GM12878 (cell line): ENCODE data around the gene SERTAD2. TPM values are rescaled to one million over a fixed set of nuclear protein-coding genes. Genes with fewer than 3 reads are reported as not detected.

ENCODE experiments used
- ATAC-seq: fragments of 200-7000 bp; cut with Tn5 transposase; 3 replicates; pipeline ENCODE4 v1.9.1; 2020; ENCODE audit warnings: mild to moderate bottlenecking, moderate library complexity
- BruUV-seq: library from RNA; stranded (reverse); fragments of 400-500 nt; replicated peaks from 2 replicates; lab custom pipeline; 2021; lab: Mats Ljungman, UMichigan
- CTCF ChIA-PET: fragments of 300-600 bp; sonication (Branson Sonifier 250); formaldehyde crosslinking; extraction: SDS; loops from one replicate; lab custom pipeline; 2021; ENCODE audit warnings: inconsistent platforms; lab: Yijun Ruan, JAX
- POLR2A ChIA-PET: fragments of 350-600 bp; formaldehyde crosslinking; extraction: SDS; loops from one replicate; lab custom pipeline; 2021; ENCODE audit warnings: inconsistent platforms; lab: Charles Lee
- RAD21 ChIA-PET: fragments of 300-600 bp; sonication (Branson Sonifier 250); formaldehyde crosslinking; loops from one replicate; lab custom pipeline; 2023; ENCODE audit warnings: antibody characterized with exemption; ENCODE audit not compliant: unreplicated experiment; lab: Charles Lee
- SMC1A ChIA-PET: fragments of 300-600 bp; sonication (Branson Sonifier 250); formaldehyde crosslinking; loops from one replicate; lab custom pipeline; 2023; ENCODE audit not compliant: unreplicated experiment, uncharacterized antibody; lab: Charles Lee
- DNase-seq: peaks from one replicate; pipeline ENCODE4 v3.0.0-alpha.2; 2011; ENCODE audit warnings: low read depth, low spot score
- FAIRE-seq: peaks from 3 replicates; lab custom pipeline; 2011; peaks lifted over from hg19 to GRCh38; lab: Jason Lieb, UNC
- H2AFZ ChIP-seq: 2 replicates; pipeline ENCODE4 v1.6.0; 2011; ENCODE audit warnings: low read depth, low read length, control low read depth; ENCODE audit not compliant: control insufficient read depth
- H3K27ac ChIP-seq: 2 replicates; pipeline ENCODE4 v1.5.1; 2011; ENCODE audit warnings: control low read depth; ENCODE audit not compliant: control insufficient read depth, insufficient read depth
- H3K27me3 ChIP-seq, 2 experiments: replicated peaks in 1 of 2; 2 replicates each; pipeline versions ENCODE4 v1.6.0 to v1.6.1; 2011; ENCODE audit warnings: low read length in 1 of 2; ENCODE audit not compliant: control insufficient read depth in 2 of 2, insufficient read depth in 2 of 2
- H3K36me3 ChIP-seq, 2 experiments: 2 replicates each; pipeline ENCODE4 v1.5.1; 2011; ENCODE audit warnings: low read length in 1 of 2; ENCODE audit not compliant: control insufficient read depth in 2 of 2, insufficient read depth in 2 of 2
- H3K4me1 ChIP-seq: 2 replicates; pipeline ENCODE4 v1.6.1; 2011; ENCODE audit warnings: mild to moderate bottlenecking, low read length, moderate library complexity, mixed read lengths; ENCODE audit not compliant: control insufficient read depth, insufficient read depth
- H3K4me2 ChIP-seq: 2 replicates; pipeline ENCODE4 v1.6.0; 2011; ENCODE audit warnings: control low read depth; ENCODE audit not compliant: control insufficient read depth, insufficient read depth
- H3K4me3 ChIP-seq: fragments of 200-600 bp; sonication (generic); 2 replicates; pipeline ENCODE4 v1.5.1; 2016
- H3K79me2 ChIP-seq: 2 replicates; pipeline ENCODE4 v1.6.0; 2011; ENCODE audit warnings: low read length; ENCODE audit not compliant: control insufficient read depth, insufficient read depth
- H3K9ac ChIP-seq: 2 replicates; pipeline ENCODE4 v1.8.0; 2011; ENCODE audit warnings: low read length, control low read depth, mixed read lengths; ENCODE audit not compliant: control insufficient read depth, insufficient read depth
- H3K9me3 ChIP-seq: replicated peaks from 3 replicates; pipeline ENCODE4 v1.5.1; 2011; ENCODE audit warnings: mild to moderate bottlenecking, low read length; ENCODE audit not compliant: control insufficient read depth, insufficient read depth
- H4K20me1 ChIP-seq: 2 replicates; pipeline ENCODE4 v1.6.0; 2011; ENCODE audit not compliant: control insufficient read depth, insufficient read depth
- TBL1XR1 ChIP-seq: IDR thresholded peaks from 2 replicates; pipeline ENCODE4 v1.6.1; 2012; ENCODE audit warnings: low read depth, low read length, improper control_type of control experiment
- WGBS: methylation state at CpG from one replicate; pipeline ENCODE4 v1.1.6; 2016; ENCODE audit warnings: low lambda C conversion rate; ENCODE audit not compliant: insufficient replicate concordance, insufficient coverage; ENCODE audit errors: missing lambda C conversion rate; 5-methylcytosine and 5-hydroxymethylcytosine counted together
- in situ Hi-C: fragments of 300-500 bp; cut with MboI; formaldehyde crosslinking; loops from 9 replicates; pipeline ENCODE4 v1.14.3; 2018; ENCODE audit warnings: mixed read lengths
- intact Hi-C: fragments of 100-400 bp; cut with micrococcal nuclease; formaldehyde crosslinking; loops from one replicate; pipeline ENCODE4 v1.14.2; 2022; ENCODE audit not compliant: unreplicated experiment
- polyA plus RNA-seq, 11 experiments: library from polyadenylated mRNA; depleted of rRNA in 4 of 11; unstranded in 6 of 11; stranded (reverse) in 5 of 11; fragments of >200 nt; fragmentation: Nextera tagmentation in 4 of 11; fragmentation: Illumina TruSeq in 1 of 11; extraction: Ambion mirVana in 4 of 11; extraction: Trizol in 1 of 11; gene quantifications; 1 replicate in 1 of 11; 2 replicates in 10 of 11; pipeline versions ENCODE4 v1.2.1 to v1.2.3, GENCODE V29; 2011 to 2016; ENCODE audit warnings: inconsistent platforms in 2 of 11, missing spikeins in 2 of 11, low read depth in 1 of 11
- total RNA-seq, 4 experiments: library from RNA; depleted of rRNA in 3 of 4; stranded (reverse); fragments of >200 nt in 3 of 4; fragmentation: Illumina TruSeq in 1 of 4; extraction: Trizol in 1 of 4; gene quantifications; 2 replicates each; pipeline versions ENCODE4 v1.2.1 to v1.2.3, GENCODE V29; 2013 to 2021
- TF ChIP-seq, protein P1 (sequence below): fragments of 450-650 bp; IDR thresholded peaks from 2 replicates; pipeline ENCODE4 v1.6.1; 2016; ENCODE audit warnings: mild to moderate bottlenecking, moderate library complexity, borderline replicate concordance

The SERTAD2 gene
- total and polyA plus RNA-seq, 10 of the 15 experiments (the other 5 are each of a cell fraction or from before 2014, with no cell fraction given) = 7.9 to 28.7 (median 20.1) TPM

DNA sequence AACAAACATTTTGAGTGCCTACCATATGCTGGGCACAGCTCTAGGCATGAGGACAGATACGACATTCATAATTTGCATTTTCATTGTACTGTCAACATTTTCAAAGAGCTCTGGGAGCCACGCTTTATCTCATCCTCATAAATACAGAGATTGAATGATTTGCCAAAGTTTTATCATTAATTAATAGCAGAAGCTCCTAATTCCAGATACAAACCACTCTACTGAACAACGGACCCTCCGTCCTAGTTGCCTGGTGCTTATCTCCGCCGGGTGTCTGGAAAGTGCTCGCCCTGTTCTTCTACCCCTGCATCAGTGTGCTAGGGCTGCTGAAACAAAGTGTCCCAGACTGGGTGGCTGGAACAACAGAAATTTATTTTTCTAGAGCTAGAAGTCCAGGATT is 23.8 kb downstream of the SERTAD2 start:
- 93% methylated on average over 7 of the region's 7 CpGs for WGBS
- FAIRE-seq = no peak
- H3K79me2 ChIP-seq = peaks cover 15% of the 10 kb centered on the region
- CTCF ChIA-PET = interaction anchor here (1.4 kb wide), 1 partner anchor 41 kb away, joined by 3 read pairs; no protein-coding TSS in a partner anchor
- no peak overlapping the region for H3K4me2 ChIP-seq
- RAD21 ChIA-PET = interaction anchor here (1.3 kb wide), 1 partner anchor 43 kb away, joined by 6 read pairs; no protein-coding TSS in a partner anchor
- H3K36me3 ChIP-seq = peaks cover 10 to 18% of the 10 kb centered on the region in 2 experiments
- no peaks in the 10 kb centered on the region for H4K20me1 ChIP-seq
- SMC1A ChIA-PET = interaction anchor here (0.7 to 2.4 kb wide), 3 partner anchors 12 to 23 kb away, joined by 3 to 13 read pairs (median 3); no protein-coding TSS in a partner anchor
- intact Hi-C loops = no loop called here
- no peak overlapping the region for H3K27ac ChIP-seq
- H3K27me3 ChIP-seq = no peaks in the 10 kb centered on the region
- TF ChIP-seq, protein P1, sequence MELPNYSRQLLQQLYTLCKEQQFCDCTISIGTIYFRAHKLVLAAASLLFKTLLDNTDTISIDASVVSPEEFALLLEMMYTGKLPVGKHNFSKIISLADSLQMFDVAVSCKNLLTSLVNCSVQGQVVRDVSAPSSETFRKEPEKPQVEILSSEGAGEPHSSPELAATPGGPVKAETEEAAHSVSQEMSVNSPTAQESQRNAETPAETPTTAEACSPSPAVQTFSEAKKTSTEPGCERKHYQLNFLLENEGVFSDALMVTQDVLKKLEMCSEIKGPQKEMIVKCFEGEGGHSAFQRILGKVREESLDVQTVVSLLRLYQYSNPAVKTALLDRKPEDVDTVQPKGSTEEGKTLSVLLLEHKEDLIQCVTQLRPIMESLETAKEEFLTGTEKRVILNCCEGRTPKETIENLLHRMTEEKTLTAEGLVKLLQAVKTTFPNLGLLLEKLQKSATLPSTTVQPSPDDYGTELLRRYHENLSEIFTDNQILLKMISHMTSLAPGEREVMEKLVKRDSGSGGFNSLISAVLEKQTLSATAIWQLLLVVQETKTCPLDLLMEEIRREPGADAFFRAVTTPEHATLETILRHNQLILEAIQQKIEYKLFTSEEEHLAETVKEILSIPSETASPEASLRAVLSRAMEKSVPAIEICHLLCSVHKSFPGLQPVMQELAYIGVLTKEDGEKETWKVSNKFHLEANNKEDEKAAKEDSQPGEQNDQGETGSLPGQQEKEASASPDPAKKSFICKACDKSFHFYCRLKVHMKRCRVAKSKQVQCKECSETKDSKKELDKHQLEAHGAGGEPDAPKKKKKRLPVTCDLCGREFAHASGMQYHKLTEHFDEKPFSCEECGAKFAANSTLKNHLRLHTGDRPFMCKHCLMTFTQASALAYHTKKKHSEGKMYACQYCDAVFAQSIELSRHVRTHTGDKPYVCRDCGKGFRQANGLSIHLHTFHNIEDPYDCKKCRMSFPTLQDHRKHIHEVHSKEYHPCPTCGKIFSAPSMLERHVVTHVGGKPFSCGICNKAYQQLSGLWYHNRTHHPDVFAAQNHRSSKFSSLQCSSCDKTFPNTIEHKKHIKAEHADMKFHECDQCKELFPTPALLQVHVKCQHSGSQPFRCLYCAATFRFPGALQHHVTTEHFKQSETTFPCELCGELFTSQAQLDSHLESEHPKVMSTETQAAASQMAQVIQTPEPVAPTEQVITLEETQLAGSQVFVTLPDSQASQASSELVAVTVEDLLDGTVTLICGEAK = no peak
- TF ChIP-seq TBL1XR1 = no peak
- no peak overlapping the region for H3K4me3 ChIP-seq
- H2AFZ ChIP-seq = no peak overlapping the region
- H3K4me1 ChIP-seq = peaks cover 8% of the 10 kb centered on the region
- no peak overlapping the region for H3K9ac ChIP-seq
- no peak for DNase-seq
- in situ Hi-C loops = no loop called here
- H3K9me3 ChIP-seq = no peaks in the 10 kb centered on the region
- no peak for ATAC-seq
- POLR2A ChIA-PET = no interaction called here
- no TSS peak for BruUV-seq
